ENCODE data around the gene TESK2. TPM values are rescaled to one million over a fixed set of nuclear protein-coding genes. Genes with fewer than 3 reads are reported as not detected.

TESK2 gene
- total RNA-seq, 1 experiment from 2014 or later = 1.4 TPM

DNA sequence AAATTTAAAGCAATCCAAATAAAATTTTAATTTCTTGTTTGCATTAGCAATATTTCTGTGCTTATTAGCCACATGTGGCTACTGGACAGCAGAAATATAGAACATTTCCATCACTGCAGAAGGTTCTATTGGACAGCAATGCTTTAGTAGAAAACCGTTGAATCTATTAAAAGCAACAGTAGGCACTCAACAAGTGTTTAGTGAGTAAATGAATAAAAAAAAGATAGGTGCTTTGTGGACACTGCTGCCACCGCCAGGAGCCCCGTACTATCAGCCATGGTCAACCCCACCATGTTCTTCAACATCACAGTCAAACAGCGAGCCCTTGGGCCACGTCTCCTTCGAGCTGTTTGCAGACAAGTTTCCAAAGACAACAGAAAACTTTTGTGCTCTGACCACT is 76.2 kb downstream of the TESK2 start:
- H3K4me1 Mint-ChIP-seq (ENCODE audit: insufficient read depth, unreplicated experiment) = no peaks in the 10 kb centered on the region
- no peaks in the 10 kb centered on the region for H3K9me3 Mint-ChIP-seq (ENCODE audit: unreplicated experiment)
- no peak overlapping the region for H3K4me3 Mint-ChIP-seq (ENCODE audit: unreplicated experiment)
- H3K27ac Mint-ChIP-seq (ENCODE audit: low read depth, unreplicated experiment) = no peak overlapping the region
- no TSS peak for BruUV-seq (replicated peaks)
- ChIA-PET CTCF (no interaction called here), POLR2A (no interaction called here)
- intact Hi-C loops (cut with micrococcal nuclease) = no loop called here
- no peak for DNase-seq (ENCODE audit: unreplicated experiment)
- H3K36me3 Mint-ChIP-seq (ENCODE audit: insufficient read depth, unreplicated experiment) = no peaks in the 10 kb centered on the region
- TF ChIP-seq, protein P1, sequence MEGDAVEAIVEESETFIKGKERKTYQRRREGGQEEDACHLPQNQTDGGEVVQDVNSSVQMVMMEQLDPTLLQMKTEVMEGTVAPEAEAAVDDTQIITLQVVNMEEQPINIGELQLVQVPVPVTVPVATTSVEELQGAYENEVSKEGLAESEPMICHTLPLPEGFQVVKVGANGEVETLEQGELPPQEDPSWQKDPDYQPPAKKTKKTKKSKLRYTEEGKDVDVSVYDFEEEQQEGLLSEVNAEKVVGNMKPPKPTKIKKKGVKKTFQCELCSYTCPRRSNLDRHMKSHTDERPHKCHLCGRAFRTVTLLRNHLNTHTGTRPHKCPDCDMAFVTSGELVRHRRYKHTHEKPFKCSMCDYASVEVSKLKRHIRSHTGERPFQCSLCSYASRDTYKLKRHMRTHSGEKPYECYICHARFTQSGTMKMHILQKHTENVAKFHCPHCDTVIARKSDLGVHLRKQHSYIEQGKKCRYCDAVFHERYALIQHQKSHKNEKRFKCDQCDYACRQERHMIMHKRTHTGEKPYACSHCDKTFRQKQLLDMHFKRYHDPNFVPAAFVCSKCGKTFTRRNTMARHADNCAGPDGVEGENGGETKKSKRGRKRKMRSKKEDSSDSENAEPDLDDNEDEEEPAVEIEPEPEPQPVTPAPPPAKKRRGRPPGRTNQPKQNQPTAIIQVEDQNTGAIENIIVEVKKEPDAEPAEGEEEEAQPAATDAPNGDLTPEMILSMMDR (IDR thresholded peaks at IDR 0.05; ENCODE audit: unreplicated experiment) = no peak
- no peaks in the 10 kb centered on the region for H3K27me3 Mint-ChIP-seq (ENCODE audit: insufficient read depth, unreplicated experiment)

DNA sequence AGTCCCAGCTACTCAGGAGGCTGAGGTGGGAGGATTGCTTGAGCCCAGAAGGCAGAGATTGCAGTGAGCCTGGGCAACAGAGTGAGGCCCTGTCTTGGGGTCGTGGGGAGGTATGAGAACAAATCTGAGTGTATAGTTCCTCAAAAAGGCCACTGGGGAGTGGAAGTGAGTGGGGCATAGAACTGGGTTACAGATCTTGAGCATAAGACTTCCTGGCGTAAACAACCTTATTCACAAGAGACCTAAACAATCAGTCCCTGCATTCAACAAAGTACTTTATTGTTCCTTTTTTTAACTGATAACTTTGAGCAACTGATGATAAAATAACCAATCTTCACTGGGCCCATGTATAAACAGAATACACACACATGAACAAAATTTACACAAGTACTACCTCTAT is 78.1 kb downstream of the TESK2 start:
- no peaks in the 10 kb centered on the region for H3K9me3 Mint-ChIP-seq (ENCODE audit: unreplicated experiment)
- POLR2A ChIA-PET = no interaction called here
- no peak for DNase-seq (ENCODE audit: unreplicated experiment)
- no peak overlapping the region for H3K4me3 Mint-ChIP-seq (ENCODE audit: unreplicated experiment)
- H3K4me1 Mint-ChIP-seq (ENCODE audit: insufficient read depth, unreplicated experiment) = no peaks in the 10 kb centered on the region
- no TSS peak for BruUV-seq (replicated peaks)
- CTCF ChIA-PET = interaction anchor here (0.5 kb wide), 1 partner anchor 12 kb away, joined by 4 read pairs; no protein-coding TSS in a partner anchor
- no peaks in the 10 kb centered on the region for H3K36me3 Mint-ChIP-seq (ENCODE audit: insufficient read depth, unreplicated experiment)
- H3K27me3 Mint-ChIP-seq (ENCODE audit: insufficient read depth, unreplicated experiment) = no peaks in the 10 kb centered on the region
- intact Hi-C loops (cut with micrococcal nuclease) = no loop called here
- TF ChIP-seq, protein P1 (IDR thresholded peaks at IDR 0.05; ENCODE audit: unreplicated experiment) = no peak
- H3K27ac Mint-ChIP-seq (ENCODE audit: low read depth, unreplicated experiment) = no peak overlapping the region

DNA sequence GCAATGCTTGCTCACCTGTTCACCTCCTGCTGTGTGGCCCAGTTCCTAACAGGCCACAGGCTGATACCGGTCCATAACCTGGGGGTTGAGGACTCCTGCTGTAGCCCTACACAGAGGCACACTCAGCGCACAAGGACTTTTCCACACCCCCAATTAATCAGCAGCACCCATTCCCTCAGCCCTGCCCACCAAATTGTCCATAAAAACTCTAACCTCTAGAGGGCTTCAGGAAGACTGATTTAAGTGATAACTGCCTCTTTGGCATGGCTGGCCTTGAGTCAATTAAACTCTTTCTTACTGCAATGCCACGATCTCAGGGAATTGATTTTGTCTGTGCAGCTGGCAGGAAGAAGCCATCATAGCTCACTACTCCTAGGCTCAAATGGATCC is 79.5 kb downstream of the TESK2 start:
- TF ChIP-seq, protein P1 (IDR thresholded peaks at IDR 0.05; ENCODE audit: unreplicated experiment) = no peak
- no peaks in the 10 kb centered on the region for H3K9me3 Mint-ChIP-seq (ENCODE audit: unreplicated experiment)
- intact Hi-C loops (cut with micrococcal nuclease) = no loop called here
- H3K4me3 Mint-ChIP-seq (ENCODE audit: unreplicated experiment) = no peak overlapping the region
- CTCF ChIA-PET = interaction anchor here (0.6 to 0.7 kb wide), 2 partner anchors 10 to 12 kb away, joined by 3 read pairs; no protein-coding TSS in a partner anchor
- H3K36me3 Mint-ChIP-seq (ENCODE audit: insufficient read depth, unreplicated experiment) = no peaks in the 10 kb centered on the region
- H3K27ac Mint-ChIP-seq (ENCODE audit: low read depth, unreplicated experiment) = no peak overlapping the region
- POLR2A ChIA-PET = interaction anchor here (1.1 kb wide), 1 partner anchor 12 kb away, joined by 4 read pairs; no protein-coding TSS in a partner anchor
- BruUV-seq (replicated peaks) = no TSS peak
- H3K4me1 Mint-ChIP-seq (ENCODE audit: insufficient read depth, unreplicated experiment) = no peaks in the 10 kb centered on the region
- no peak for DNase-seq (ENCODE audit: unreplicated experiment)
- H3K27me3 Mint-ChIP-seq (ENCODE audit: insufficient read depth, unreplicated experiment) = no peaks in the 10 kb centered on the region

DNA sequence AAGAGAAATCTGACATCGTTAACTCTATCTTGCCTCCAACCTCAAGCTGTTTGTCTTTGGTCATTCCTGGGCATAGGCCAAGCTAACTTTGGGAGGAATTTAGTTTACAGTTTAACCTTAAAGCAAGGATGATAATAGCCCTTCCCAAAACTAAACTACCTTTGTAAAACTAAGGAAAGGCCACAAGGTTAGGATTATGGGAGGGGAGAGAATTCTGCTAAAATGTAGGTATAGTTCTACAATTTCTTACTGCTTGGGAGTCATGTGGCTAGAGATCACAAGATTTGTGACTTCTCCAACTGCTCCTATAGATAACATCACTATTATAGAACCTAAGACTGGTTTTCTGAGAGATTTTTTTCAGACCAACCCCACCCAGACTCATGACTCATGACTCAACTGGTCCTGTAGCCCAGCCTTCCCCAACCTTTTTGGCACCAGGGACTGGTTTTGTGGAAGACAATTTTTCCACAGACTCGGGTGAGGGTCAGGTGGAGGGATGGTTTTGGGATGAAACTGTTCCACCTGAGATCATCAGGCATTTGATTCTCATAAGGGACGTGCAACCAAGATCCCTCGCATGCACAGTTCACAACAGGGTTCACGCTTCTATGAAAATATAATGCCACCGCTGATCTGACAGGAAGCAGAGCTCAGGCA is 80.0 kb downstream of the TESK2 start:
- H3K36me3 Mint-ChIP-seq (ENCODE audit: insufficient read depth, unreplicated experiment) = no peaks in the 10 kb centered on the region
- ChIA-PET CTCF (interaction anchor here (0.6 kb wide), 1 partner anchor 13 kb away, joined by 3 read pairs; no protein-coding TSS in a partner anchor), POLR2A (interaction anchor here (0.6 to 1.1 kb wide), 2 partner anchors 13 to 42 kb away, joined by 4 read pairs; no protein-coding TSS in a partner anchor)
- H3K27me3 Mint-ChIP-seq (ENCODE audit: insufficient read depth, unreplicated experiment) = no peaks in the 10 kb centered on the region
- intact Hi-C loops (cut with micrococcal nuclease) = no loop called here
- TF ChIP-seq, protein P1 (IDR thresholded peaks at IDR 0.05; ENCODE audit: unreplicated experiment) = no peak
- no peaks in the 10 kb centered on the region for H3K9me3 Mint-ChIP-seq (ENCODE audit: unreplicated experiment)
- H3K4me1 Mint-ChIP-seq (ENCODE audit: insufficient read depth, unreplicated experiment) = no peaks in the 10 kb centered on the region
- no peak overlapping the region for H3K27ac Mint-ChIP-seq (ENCODE audit: low read depth, unreplicated experiment)
- no peak overlapping the region for H3K4me3 Mint-ChIP-seq (ENCODE audit: unreplicated experiment)
- no TSS peak for BruUV-seq (replicated peaks)
- peak; percentile 14 for DNase-seq (ENCODE audit: unreplicated experiment)
